NT2/D1 (cell line): Measurements from ENCODE around the gene CD164L2.

Experiments used
- SUZ12 ChIP-seq: IDR thresholded peaks from 2 replicates; pipeline ENCODE4 v1.6.1; 2011; ENCODE audit not compliant: insufficient read length, insufficient read depth; ENCODE audit errors: extremely low read depth
- YY1 ChIP-seq: IDR thresholded peaks from 2 replicates; pipeline ENCODE4 v1.6.1; 2011; ENCODE audit not compliant: insufficient read length, insufficient read depth

DNA sequence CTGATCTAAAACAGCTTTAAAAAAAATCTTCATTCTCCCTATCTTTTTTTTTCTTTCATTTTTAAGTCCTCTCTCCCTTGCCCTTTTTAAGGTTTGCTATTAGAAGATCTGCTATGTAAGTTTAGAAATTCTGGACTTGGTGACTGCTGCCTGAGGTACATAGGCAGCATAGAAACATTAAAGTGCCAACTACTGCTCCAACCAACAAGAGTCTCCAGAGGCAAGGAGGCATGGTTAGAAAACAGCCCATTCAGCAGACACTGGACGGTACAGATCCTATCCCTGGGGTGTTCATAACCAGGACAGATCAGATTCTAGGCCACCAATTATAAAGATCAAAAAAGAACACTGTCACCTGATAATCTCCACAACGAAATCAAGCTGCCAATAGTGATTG lies 45.9 kb upstream of the CD164L2 start:
- TF ChIP-seq SUZ12 (no peak), YY1 (no peak)
